OCI-LY7 (cell line): ENCODE measurements around the gene VSIG2. TPM values are rescaled to one million over a fixed set of nuclear protein-coding genes. Genes with fewer than 3 reads are reported as not detected.
A peak's percentile ranks its signal among the peaks of the same experiment; 100 is the strongest.

ENCODE experiments used
- BruUV-seq: library from RNA; stranded (reverse); fragments of 400-500 nt; replicated peaks from 2 replicates; lab custom pipeline; 2021; lab: Mats Ljungman, UMichigan
- CTCF ChIA-PET: fragments of 300-600 bp; sonication (Branson Sonifier 250); formaldehyde crosslinking; loops from one replicate; lab custom pipeline; 2022; ENCODE audit warnings: antibody characterized with exemption; ENCODE audit not compliant: unreplicated experiment; lab: Charles Lee
- POLR2A ChIA-PET: fragments of 300-600 bp; sonication (Branson Sonifier 250); formaldehyde crosslinking; loops from one replicate; lab custom pipeline; 2022; ENCODE audit warnings: antibody characterized with exemption; lab: Charles Lee
- DNase-seq: peaks from one replicate; pipeline ENCODE4 v3.0.0-alpha.2; 2015; ENCODE audit warnings: low spot score
- H2AFZ ChIP-seq: fragments of 200-600 bp; sonication (generic), shearing (Covaris generic); 2 replicates; pipeline ENCODE4 v1.6.1; 2014; ENCODE audit warnings: mild to moderate bottlenecking, antibody characterized with exemption, low read length, moderate library complexity
- H3K27ac ChIP-seq: fragments of 200-600 bp; sonication (generic); 2 replicates; pipeline ENCODE4 v1.5.1; 2014; ENCODE audit warnings: mixed run types, low read depth, mild to moderate bottlenecking, moderate library complexity, low read length, inconsistent platforms; ENCODE audit not compliant: poor library complexity, severe bottlenecking
- H3K36me3 ChIP-seq: fragments of 200-600 bp; sonication (generic); 2 replicates; pipeline ENCODE4 v1.6.1; 2014; ENCODE audit warnings: mild to moderate bottlenecking, antibody characterized with exemption, low read length, moderate library complexity, mixed read lengths; ENCODE audit not compliant: insufficient read depth
- H3K4me1 ChIP-seq: fragments of 200-600 bp; sonication (generic); 2 replicates; pipeline ENCODE4 v1.5.1; 2014; ENCODE audit warnings: mild to moderate bottlenecking, low read length; ENCODE audit not compliant: insufficient read depth, poor library complexity, severe bottlenecking
- H3K4me2 ChIP-seq: fragments of 200-600 bp; sonication (generic); 2 replicates; pipeline ENCODE4 v1.6.1; 2014; ENCODE audit warnings: mild to moderate bottlenecking, low read length
- H3K4me3 ChIP-seq: fragments of 200-600 bp; sonication (generic); 2 replicates; pipeline ENCODE4 v1.5.1; 2014; ENCODE audit warnings: mild to moderate bottlenecking, low read depth, low read length; ENCODE audit not compliant: poor library complexity, severe bottlenecking
- H3K79me2 ChIP-seq: fragments of 200-600 bp; sonication (generic); 2 replicates; pipeline ENCODE4 v1.6.1; 2016; ENCODE audit warnings: low read depth, mild to moderate bottlenecking, low read length, moderate library complexity, mixed read lengths; ENCODE audit not compliant: insufficient read depth
- H3K9me2 ChIP-seq: fragments of 200-600 bp; sonication (generic); 2 replicates; pipeline ENCODE4 v1.6.1; 2016; ENCODE audit warnings: mild to moderate bottlenecking, low read length, mixed read lengths; ENCODE audit not compliant: insufficient read depth
- H3K9me3 ChIP-seq: fragments of 200-600 bp; sonication (generic); 2 replicates; pipeline ENCODE4 v1.6.1; 2014; ENCODE audit warnings: mild to moderate bottlenecking, mixed run types, low read length, mixed read lengths
- H4K20me1 ChIP-seq: fragments of 200-600 bp; sonication (generic); 2 replicates; pipeline ENCODE4 v1.6.1; 2014; ENCODE audit warnings: mild to moderate bottlenecking, antibody characterized with exemption, low read length, moderate library complexity, mixed read lengths; ENCODE audit not compliant: insufficient read depth
- EZH2phosphoT487 ChIP-seq: fragments of 200-600 bp; sonication (generic); IDR thresholded peaks from 2 replicates; pipeline ENCODE4 v1.6.1; 2018; ENCODE audit warnings: low read depth, borderline replicate concordance, mild to moderate bottlenecking, mixed run types, antibody characterized with exemption, low read length, moderate library complexity, mixed read lengths
- intact Hi-C: fragments of 100-400 bp; cut with micrococcal nuclease; formaldehyde crosslinking; loops from one replicate; pipeline ENCODE4 v1.10.0; 2022; ENCODE audit not compliant: unreplicated experiment
- total RNA-seq, 2 experiments: library from RNA; depleted of rRNA in 1 of 2; stranded (reverse); fragments of >200 nt in 1 of 2; shearing (Covaris generic) in 1 of 2; gene quantifications; 2 replicates each; pipeline ENCODE4 v1.2.3, GENCODE V29; 2014 to 2022
- TF ChIP-seq, protein P1 (sequence below): fragments of 200-600 bp; sonication (generic); conservative IDR thresholded peaks from 2 replicates; pipeline ENCODE4 v1.5.1; 2014; ENCODE audit warnings: mild to moderate bottlenecking, antibody characterized with exemption, low read length, moderate library complexity, mixed read lengths

VSIG2 gene
- total RNA-seq, 2 experiments from 2014 or later, result not detected

- peaks cover 23% of the 10 kb centered on the region for H4K20me1 ChIP-seq
- ChIA-PET CTCF (interaction anchor here (1.0 to 1.4 kb wide), 2 partner anchors 30 to 123 kb away, joined by 3 to 7 read pairs; no protein-coding TSS in a partner anchor), POLR2A (interaction anchor here (0.9 to 1.7 kb wide), 8 partner anchors 11 to 1594 kb away, joined by 3 to 5 read pairs (median 3); no protein-coding TSS in a partner anchor)
- H3K4me1 ChIP-seq, result peaks cover 32% of the 10 kb centered on the region
- no peak for TF ChIP-seq EZH2phosphoT487
- TF ChIP-seq, protein P1, sequence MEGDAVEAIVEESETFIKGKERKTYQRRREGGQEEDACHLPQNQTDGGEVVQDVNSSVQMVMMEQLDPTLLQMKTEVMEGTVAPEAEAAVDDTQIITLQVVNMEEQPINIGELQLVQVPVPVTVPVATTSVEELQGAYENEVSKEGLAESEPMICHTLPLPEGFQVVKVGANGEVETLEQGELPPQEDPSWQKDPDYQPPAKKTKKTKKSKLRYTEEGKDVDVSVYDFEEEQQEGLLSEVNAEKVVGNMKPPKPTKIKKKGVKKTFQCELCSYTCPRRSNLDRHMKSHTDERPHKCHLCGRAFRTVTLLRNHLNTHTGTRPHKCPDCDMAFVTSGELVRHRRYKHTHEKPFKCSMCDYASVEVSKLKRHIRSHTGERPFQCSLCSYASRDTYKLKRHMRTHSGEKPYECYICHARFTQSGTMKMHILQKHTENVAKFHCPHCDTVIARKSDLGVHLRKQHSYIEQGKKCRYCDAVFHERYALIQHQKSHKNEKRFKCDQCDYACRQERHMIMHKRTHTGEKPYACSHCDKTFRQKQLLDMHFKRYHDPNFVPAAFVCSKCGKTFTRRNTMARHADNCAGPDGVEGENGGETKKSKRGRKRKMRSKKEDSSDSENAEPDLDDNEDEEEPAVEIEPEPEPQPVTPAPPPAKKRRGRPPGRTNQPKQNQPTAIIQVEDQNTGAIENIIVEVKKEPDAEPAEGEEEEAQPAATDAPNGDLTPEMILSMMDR, result peak; percentile 95
- no peaks in the 10 kb centered on the region for H3K9me3 ChIP-seq
- H3K4me3 ChIP-seq, result no peak overlapping the region
- no peak overlapping the region for H3K27ac ChIP-seq
- BruUV-seq, result no TSS peak
- peak; percentile 72 for DNase-seq
- no peak overlapping the region for H3K4me2 ChIP-seq
- no peaks in the 10 kb centered on the region for H3K9me2 ChIP-seq
- intact Hi-C loops, result loop anchor here (1.0 kb wide), 1 partner anchor 124 kb away; no protein-coding TSS in a partner anchor
- H3K79me2 ChIP-seq, result peaks cover 71% of the 10 kb centered on the region; the same call in 1 of the 2 replicates
- H3K36me3 ChIP-seq, result no peaks in the 10 kb centered on the region
- H2AFZ ChIP-seq, result no peak overlapping the region
Observed at GRCh38 chr11:124793466-124794278, 41.6 kb upstream of the VSIG2 start.

- H3K4me3 ChIP-seq, result no peak overlapping the region
Observed at GRCh38 chr11:124791626-124792341, 39.7 kb upstream of the VSIG2 start.

More at GRCh38 chr11:124791626-124792341, 39.7 kb upstream of the VSIG2 start:
- Histone ChIP-seq H3K9me3 (no peaks in the 10 kb centered on the region), H3K27ac (no peak overlapping the region), H3K79me2 (peaks cover 62% of the 10 kb centered on the region; the same call in 1 of the 2 replicates), H2AFZ (no peak overlapping the region), H3K4me1 (peaks cover 14% of the 10 kb centered on the region), H4K20me1 (0 out of 2 replicates have a peak, but pooled peaks cover 20% of the 10 kb centered on the region), H3K4me2 (no peak overlapping the region), H3K36me3 (no peaks in the 10 kb centered on the region), H3K9me2 (no peaks in the 10 kb centered on the region)
- intact Hi-C loops, result no loop called here
- BruUV-seq, result no TSS peak
- no peak for TF ChIP-seq EZH2phosphoT487
- TF ChIP-seq, protein P1, result no peak
- ChIA-PET CTCF (interaction anchor here (1.6 kb wide), 1 partner anchor 28 kb away, joined by 3 read pairs; no protein-coding TSS in a partner anchor), POLR2A (interaction anchor here (0.9 kb wide), 1 partner anchor 168 kb away, joined by 4 read pairs; no protein-coding TSS in a partner anchor)
- DNase-seq, result no peak
